Loucy (cell line): ENCODE data around the gene BCL11A.

Source experiments
- H2AFZ ChIP-seq: fragments of 200-600 bp; sonication (generic); 2 replicates; pipeline ENCODE4 v1.6.0; 2016; ENCODE audit warnings: antibody characterized with exemption, mild to moderate bottlenecking, low read length, moderate library complexity
- H3F3A ChIP-seq: fragments of 200-600 bp; 2 replicates; pipeline ENCODE4 v1.6.0; 2016; ENCODE audit warnings: antibody characterized with exemption, low read depth, mild to moderate bottlenecking
- H3K27me3 ChIP-seq: fragments of 200-600 bp; sonication (generic); 2 replicates; pipeline ENCODE4 v1.6.1; 2014; ENCODE audit warnings: low read length, mild to moderate bottlenecking; ENCODE audit not compliant: insufficient read depth, poor library complexity, severe bottlenecking
- H3K36me3 ChIP-seq: fragments of 200-600 bp; sonication (generic); 2 replicates; pipeline ENCODE4 v1.6.1; 2016; ENCODE audit warnings: low read length; ENCODE audit not compliant: insufficient read depth
- H3K4me1 ChIP-seq: fragments of 200-600 bp; sonication (generic); 2 replicates; pipeline ENCODE4 v1.5.1; 2014; ENCODE audit warnings: low read length, mild to moderate bottlenecking; ENCODE audit not compliant: insufficient read depth, poor library complexity, severe bottlenecking
- H3K4me2 ChIP-seq: fragments of 200-600 bp; sonication (generic); 2 replicates; pipeline ENCODE4 v1.6.0; 2014; ENCODE audit warnings: antibody characterized with exemption, low read length, low read depth, mild to moderate bottlenecking; ENCODE audit not compliant: poor library complexity, severe bottlenecking
- H3K4me3 ChIP-seq: fragments of 200-600 bp; sonication (generic); 2 replicates; pipeline ENCODE4 v1.5.1; 2014; ENCODE audit warnings: low read length, mild to moderate bottlenecking, mixed read lengths; ENCODE audit not compliant: poor library complexity, severe bottlenecking
- H3K79me2 ChIP-seq: fragments of 200-600 bp; sonication (generic); 2 replicates; pipeline ENCODE4 v1.6.1; 2014; ENCODE audit warnings: low read length; ENCODE audit not compliant: insufficient read depth
- H3K9ac ChIP-seq: fragments of 200-600 bp; sonication (generic); 2 replicates; pipeline ENCODE4 v1.6.0; 2014; ENCODE audit warnings: mild to moderate bottlenecking, low read depth, low read length, moderate library complexity; ENCODE audit not compliant: poor library complexity, severe bottlenecking
- H3K9me2 ChIP-seq: fragments of 200-600 bp; sonication (generic); replicated peaks from 2 replicates; pipeline ENCODE4 v1.6.1; 2016; ENCODE audit warnings: low read depth, low read length, mixed read lengths
- H3K9me3 ChIP-seq: fragments of 200-600 bp; sonication (generic); 2 replicates; pipeline ENCODE4 v1.6.1; 2014; ENCODE audit warnings: mild to moderate bottlenecking, antibody characterized with exemption, low read length, low read depth; ENCODE audit not compliant: insufficient read depth
- H4K20me1 ChIP-seq: fragments of 200-600 bp; sonication (generic); 2 replicates; pipeline ENCODE4 v1.6.0; 2014; ENCODE audit warnings: antibody characterized with exemption, low read length, mild to moderate bottlenecking; ENCODE audit not compliant: insufficient read depth, poor library complexity, severe bottlenecking
- CTCF ChIP-seq: fragments of 200-600 bp; sonication (generic); conservative IDR thresholded peaks from 2 replicates; pipeline ENCODE4 v1.5.1; 2014; ENCODE audit warnings: mild to moderate bottlenecking, antibody characterized with exemption, low read length
- EZH2phosphoT487 ChIP-seq: fragments of 200-600 bp; IDR thresholded peaks from 2 replicates; pipeline ENCODE4 v1.6.1; 2018; ENCODE audit warnings: antibody characterized with exemption, mild to moderate bottlenecking, moderate library complexity, borderline replicate concordance

The BCL11A gene

DNA sequence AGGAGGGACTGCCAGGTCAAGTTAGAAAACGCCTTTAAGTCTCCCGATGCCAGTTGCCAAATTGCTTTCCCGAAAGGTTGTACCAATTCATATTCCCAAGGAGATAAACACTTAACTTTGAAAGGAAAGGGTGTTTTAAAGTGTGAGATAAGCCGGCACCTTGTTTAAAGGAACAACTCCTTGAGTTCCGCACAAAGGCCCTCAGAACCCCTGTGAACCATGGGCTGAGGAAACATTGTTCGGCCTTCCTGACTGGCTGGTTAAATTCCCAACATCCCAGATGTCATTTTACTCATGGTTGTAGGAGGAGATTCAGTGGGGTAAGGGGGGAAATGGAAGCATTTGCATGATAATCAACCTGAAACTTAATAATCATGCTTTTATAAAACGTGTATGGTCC is 126.6 kb downstream of the BCL11A start:
- no peaks in the 10 kb centered on the region for H3K9me3 ChIP-seq
- no peaks in the 10 kb centered on the region for H3K79me2 ChIP-seq
- no peak overlapping the region for H3K9ac ChIP-seq
- no peaks in the 10 kb centered on the region for H3K27me3 ChIP-seq
- H3K36me3 ChIP-seq, result no peaks in the 10 kb centered on the region
- no peaks in the 10 kb centered on the region for H3K9me2 ChIP-seq
- no peak for TF ChIP-seq EZH2phosphoT487
- TF ChIP-seq CTCF, result no peak
- no peak overlapping the region for H2AFZ ChIP-seq
- H3F3A ChIP-seq, result no peaks in the 10 kb centered on the region
- no peaks in the 10 kb centered on the region for H3K4me1 ChIP-seq
- H3K4me3 ChIP-seq, result no peak overlapping the region
- no peak overlapping the region for H3K4me2 ChIP-seq
- no peaks in the 10 kb centered on the region for H4K20me1 ChIP-seq

DNA sequence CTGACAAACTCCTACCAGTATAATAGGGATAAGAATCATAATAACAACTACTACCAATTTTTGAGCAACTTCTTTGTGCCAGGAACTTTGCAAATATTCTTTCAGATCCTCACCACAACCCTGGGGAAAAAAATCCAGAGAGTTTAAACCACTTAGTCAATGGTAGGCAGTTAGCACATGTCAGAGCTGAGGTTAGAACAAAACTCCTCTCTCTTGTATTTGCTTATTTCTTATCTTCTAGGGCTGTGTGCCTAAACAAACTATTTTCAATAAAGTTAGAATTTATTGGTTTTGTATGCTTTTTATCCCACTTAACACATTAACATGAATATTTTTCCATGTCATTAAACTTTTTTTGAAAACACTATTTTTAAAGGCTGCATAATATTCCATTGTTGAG is 127.1 kb downstream of the BCL11A start:
- no peaks in the 10 kb centered on the region for H3K9me2 ChIP-seq
- no peak overlapping the region for H3K9ac ChIP-seq
- H4K20me1 ChIP-seq, result no peaks in the 10 kb centered on the region
- no peak overlapping the region for H3K4me2 ChIP-seq
- no peaks in the 10 kb centered on the region for H3F3A ChIP-seq
- no peaks in the 10 kb centered on the region for H3K9me3 ChIP-seq
- TF ChIP-seq EZH2phosphoT487, result no peak
- no peak for TF ChIP-seq CTCF
- H3K4me1 ChIP-seq, result no peaks in the 10 kb centered on the region
- no peaks in the 10 kb centered on the region for H3K79me2 ChIP-seq
- H3K36me3 ChIP-seq, result no peaks in the 10 kb centered on the region
- no peak overlapping the region for H3K4me3 ChIP-seq
- no peak overlapping the region for H2AFZ ChIP-seq
- H3K27me3 ChIP-seq, result no peaks in the 10 kb centered on the region

DNA sequence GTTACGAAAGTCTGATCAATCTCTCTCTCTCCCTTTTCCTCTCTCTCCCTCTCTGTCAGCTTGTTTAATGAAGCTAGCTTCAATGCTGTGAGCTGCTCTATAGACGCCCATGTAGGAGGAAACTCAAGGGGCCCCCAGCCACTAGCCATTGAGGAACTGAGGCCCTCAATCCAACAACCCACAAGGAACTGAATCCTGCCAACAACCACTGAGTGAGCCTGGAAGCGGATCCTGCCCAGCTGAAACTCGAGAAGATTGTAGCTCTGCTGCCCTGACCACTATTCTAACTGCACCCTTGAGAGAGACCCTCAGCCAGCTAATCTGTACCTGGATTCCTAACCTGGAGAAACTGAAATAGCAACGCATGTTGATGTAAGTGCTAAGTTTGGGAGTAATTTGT is 129.2 kb downstream of the BCL11A start:
- H3K9me3 ChIP-seq, result no peaks in the 10 kb centered on the region
- no peak overlapping the region for H2AFZ ChIP-seq
- no peak overlapping the region for H3K4me2 ChIP-seq
- no peak overlapping the region for H3K9ac ChIP-seq
- H3K36me3 ChIP-seq, result no peaks in the 10 kb centered on the region
- TF ChIP-seq EZH2phosphoT487 (no peak), CTCF (no peak)
- H4K20me1 ChIP-seq, result no peaks in the 10 kb centered on the region
- H3K4me3 ChIP-seq, result no peak overlapping the region
- H3K9me2 ChIP-seq, result no peaks in the 10 kb centered on the region
- H3K4me1 ChIP-seq, result no peaks in the 10 kb centered on the region
- no peaks in the 10 kb centered on the region for H3K79me2 ChIP-seq
- H3F3A ChIP-seq, result no peaks in the 10 kb centered on the region
- no peaks in the 10 kb centered on the region for H3K27me3 ChIP-seq
